Heart left ventricle (tissue), 13 donors: Measurements from ENCODE around the gene HELZ.

Source experiments
- POLR2A ChIP-seq, 2 donors: fragments of 450-650 bp; IDR thresholded peaks; one replicate each; pipeline ENCODE4 v1.6.1; 2017; ENCODE audit warnings: antibody characterized with exemption in 2 of 2, mild to moderate bottlenecking in 2 of 2, moderate library complexity in 2 of 2
- TF ChIP-seq, protein P1 (sequence below), 12 donors: fragments of 200-600 bp; sonication (generic) in 4 of 12; IDR thresholded peaks; one replicate each; pipeline versions ENCODE4 v1.5.0 to v1.8.0; 2018 to 2022; ENCODE audit warnings: antibody characterized with exemption in 12 of 12, mild to moderate bottlenecking in 5 of 12
- donor health status: ischemic (EF 13 %, LVEDD 7.1; RV severe dilation, severe dysfunction).
- donor health status: DM: no; HTN: yes; CAD: no.
- donor health status: DM: no; HTN: no; CAD: no.
- donor health status: ischemic (EF 25% LVEDD 6.9; RV normal size, moderate dysfunction).
- donor health status: ischemic (EF 25% LVEDD 5.7; RV mildly dilated, moderate dysfunction).
- donor health status: ischemic (EF 35%, LVEDD 5.7; RV mildly dilated, moderate dysfunction).
- donor health status: nonischemic (EF 11% LVEDD 7.7; RV severe dilation, severe dysfunction).
- donor health status: DM: yes; HTN: yes; CAD: no.
- donor health status: PGD.
- donor health status: ischemic (EF 29% LVEDD 5.4; RV normal size, mild dysfunction).
- donor health status: nonischemic (EF 23%, LVEDD 6.1; RV moderate dilation, normal function).

DNA sequence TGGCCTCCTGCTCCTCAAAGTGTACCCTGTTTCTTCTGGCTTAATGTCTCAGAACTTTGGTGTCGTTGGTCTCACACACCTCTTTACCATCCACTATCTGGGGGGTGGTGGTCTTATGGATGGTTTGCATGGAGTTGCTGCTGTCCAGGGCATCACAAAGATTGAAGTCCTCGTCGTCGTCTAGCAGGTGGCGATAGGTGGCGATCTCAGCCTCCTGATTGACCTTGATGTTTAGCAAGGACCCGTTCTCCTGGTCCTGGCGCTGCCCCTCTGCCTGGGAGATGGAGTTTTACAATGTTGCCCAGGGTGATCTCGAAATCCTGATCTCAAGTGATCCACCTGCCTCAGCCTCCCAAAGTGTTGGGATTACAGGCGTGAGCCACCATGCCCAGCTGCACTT lies 31.1 kb upstream of the HELZ start:
- TF ChIP-seq, protein P1, sequence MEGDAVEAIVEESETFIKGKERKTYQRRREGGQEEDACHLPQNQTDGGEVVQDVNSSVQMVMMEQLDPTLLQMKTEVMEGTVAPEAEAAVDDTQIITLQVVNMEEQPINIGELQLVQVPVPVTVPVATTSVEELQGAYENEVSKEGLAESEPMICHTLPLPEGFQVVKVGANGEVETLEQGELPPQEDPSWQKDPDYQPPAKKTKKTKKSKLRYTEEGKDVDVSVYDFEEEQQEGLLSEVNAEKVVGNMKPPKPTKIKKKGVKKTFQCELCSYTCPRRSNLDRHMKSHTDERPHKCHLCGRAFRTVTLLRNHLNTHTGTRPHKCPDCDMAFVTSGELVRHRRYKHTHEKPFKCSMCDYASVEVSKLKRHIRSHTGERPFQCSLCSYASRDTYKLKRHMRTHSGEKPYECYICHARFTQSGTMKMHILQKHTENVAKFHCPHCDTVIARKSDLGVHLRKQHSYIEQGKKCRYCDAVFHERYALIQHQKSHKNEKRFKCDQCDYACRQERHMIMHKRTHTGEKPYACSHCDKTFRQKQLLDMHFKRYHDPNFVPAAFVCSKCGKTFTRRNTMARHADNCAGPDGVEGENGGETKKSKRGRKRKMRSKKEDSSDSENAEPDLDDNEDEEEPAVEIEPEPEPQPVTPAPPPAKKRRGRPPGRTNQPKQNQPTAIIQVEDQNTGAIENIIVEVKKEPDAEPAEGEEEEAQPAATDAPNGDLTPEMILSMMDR (IDR thresholded peaks at IDR 0.05): peak in 1 of 12 donors; percentile 8
- TF ChIP-seq POLR2A (IDR thresholded peaks at IDR 0.05): no peak
